HEK293 (cell line): Measurements from ENCODE around the gene BEST1.
A peak's percentile ranks its signal among the peaks of the same experiment; 100 is the strongest.

Experiments
- CTCF ChIA-PET: fragments of 350-600 bp; formaldehyde crosslinking; extraction: SDS; loops from one replicate; lab custom pipeline; 2021; ENCODE audit warnings: antibody characterized with exemption; lab: Yijun Ruan, JAX
- POLR2A ChIA-PET: fragments of 300-600 bp; formaldehyde crosslinking; extraction: SDS; loops from one replicate; lab custom pipeline; 2020; ENCODE audit warnings: antibody characterized with exemption, inconsistent platforms; lab: Yijun Ruan, JAX
- H3K27ac ChIP-seq: fragments of 200-500 bp; sonication (Bioruptor generic); 2 replicates; pipeline ENCODE4 v1.5.1; 2014; ENCODE audit warnings: low read depth, low read length, control low read depth, inconsistent platforms; ENCODE audit errors: extremely low read depth
- H3K36me3 ChIP-seq, 2 experiments: fragments of 200-500 bp in 1 of 2; sonication (Bioruptor generic) in 1 of 2; 1 replicate in 1 of 2; 2 replicates in 1 of 2; pipeline ENCODE4 v1.5.1; 2014 to 2017; ENCODE audit warnings: inconsistent platforms in 2 of 2, low read length in 2 of 2; ENCODE audit not compliant: control insufficient read depth in 2 of 2, insufficient read depth in 1 of 2
- H3K4me1 ChIP-seq: fragments of 200-500 bp; sonication (Bioruptor generic); 2 replicates; pipeline ENCODE4 v1.5.1; 2014; ENCODE audit warnings: mild to moderate bottlenecking, low read length, inconsistent platforms; ENCODE audit not compliant: control insufficient read depth, insufficient read depth
- H3K4me3 ChIP-seq: 2 replicates; pipeline ENCODE4 v1.5.1; 2011; ENCODE audit warnings: low read depth, mild to moderate bottlenecking, control low read depth, low read length, moderate library complexity
- H3K9me3 ChIP-seq: fragments of 200-500 bp; sonication (Bioruptor generic); 2 replicates; pipeline ENCODE4 v1.5.1; 2014; ENCODE audit warnings: low read depth, low read length, inconsistent platforms; ENCODE audit not compliant: control insufficient read depth, insufficient read depth
- BCL11A ChIP-seq: fragments of 450-650 bp; formaldehyde crosslinking; IDR thresholded peaks from 2 replicates; pipeline ENCODE4 v1.5.1; 2016; ENCODE audit warnings: low read depth, missing biosample characterization, missing genetic modification characterization
- ELK4 ChIP-seq: IDR thresholded peaks from 2 replicates; pipeline ENCODE4 v1.6.1; 2011; ENCODE audit warnings: mild to moderate bottlenecking, low read depth, low read length, borderline replicate concordance
- KLF1 ChIP-seq: fragments of 450-650 bp; formaldehyde crosslinking; IDR thresholded peaks from 2 replicates; pipeline ENCODE4 v1.5.1; 2016; ENCODE audit warnings: missing biosample characterization, missing genetic modification characterization
- KLF10 ChIP-seq: fragments of 450-650 bp; IDR thresholded peaks from 2 replicates; pipeline ENCODE4 v1.5.1; 2018; ENCODE audit warnings: missing biosample characterization, mild to moderate bottlenecking, missing genetic modification characterization
- KLF16 ChIP-seq: fragments of 450-650 bp; formaldehyde crosslinking; IDR thresholded peaks from 2 replicates; pipeline ENCODE4 v1.5.1; 2017; ENCODE audit warnings: missing biosample characterization, missing genetic modification characterization
- KLF8 ChIP-seq: fragments of 450-650 bp; formaldehyde crosslinking; IDR thresholded peaks from 2 replicates; pipeline ENCODE4 v1.5.1; 2016; ENCODE audit warnings: missing biosample characterization, missing genetic modification characterization
- RBAK ChIP-seq: fragments of 450-650 bp; formaldehyde crosslinking; IDR thresholded peaks from 2 replicates; pipeline ENCODE4 v1.5.1; 2016; ENCODE audit warnings: missing biosample characterization, missing genetic modification characterization
- SETDB1 ChIP-seq: IDR thresholded peaks from one replicate; pipeline ENCODE4 v1.6.1; 2017; ENCODE audit warnings: mild to moderate bottlenecking, low read length, moderate library complexity, mixed read lengths; ENCODE audit not compliant: insufficient read length
- TCF7L2 ChIP-seq: IDR thresholded peaks from 2 replicates; pipeline ENCODE4 v1.6.1; 2011; ENCODE audit warnings: low read depth, mild to moderate bottlenecking, inconsistent platforms, low read length, moderate library complexity, borderline replicate concordance
- ZBTB17 ChIP-seq: fragments of 450-650 bp; formaldehyde crosslinking; IDR thresholded peaks from 2 replicates; pipeline ENCODE4 v1.5.1; 2016; ENCODE audit warnings: missing biosample characterization, missing genetic modification characterization
- ZBTB8A ChIP-seq: fragments of 450-650 bp; formaldehyde crosslinking; IDR thresholded peaks from 2 replicates; pipeline ENCODE4 v1.5.1; 2016; ENCODE audit warnings: missing biosample characterization, missing genetic modification characterization
- ZFP41 ChIP-seq: fragments of 450-650 bp; formaldehyde crosslinking; IDR thresholded peaks from 2 replicates; pipeline ENCODE4 v1.5.1; 2016; ENCODE audit warnings: missing biosample characterization, missing genetic modification characterization, borderline replicate concordance
- ZNF211 ChIP-seq: fragments of 450-650 bp; formaldehyde crosslinking; IDR thresholded peaks from 2 replicates; pipeline ENCODE4 v1.5.1; 2016; ENCODE audit warnings: low read depth, missing biosample characterization, missing genetic modification characterization
- ZNF341 ChIP-seq: fragments of 450-650 bp; formaldehyde crosslinking; IDR thresholded peaks from 2 replicates; pipeline ENCODE4; 2016; ENCODE audit warnings: low read depth, missing biosample characterization, missing genetic modification characterization
- ZNF350 ChIP-seq: fragments of 450-650 bp; formaldehyde crosslinking; IDR thresholded peaks from 2 replicates; pipeline ENCODE4 v1.5.0; 2017; ENCODE audit warnings: missing biosample characterization, mild to moderate bottlenecking, missing genetic modification characterization
- ZNF423 ChIP-seq: fragments of 450-650 bp; formaldehyde crosslinking; IDR thresholded peaks from 2 replicates; pipeline ENCODE4 v1.5.1; 2016; ENCODE audit warnings: missing biosample characterization, missing genetic modification characterization
- ZNF701 ChIP-seq: fragments of 450-650 bp; formaldehyde crosslinking; IDR thresholded peaks from 2 replicates; pipeline ENCODE4 v1.5.1; 2016; ENCODE audit warnings: missing biosample characterization, missing genetic modification characterization
- ZNF76 ChIP-seq: fragments of 450-650 bp; formaldehyde crosslinking; IDR thresholded peaks from 2 replicates; pipeline ENCODE4; 2016; ENCODE audit warnings: low read depth, missing biosample characterization, missing genetic modification characterization, borderline replicate concordance
- ZNF776 ChIP-seq: fragments of 450-650 bp; formaldehyde crosslinking; IDR thresholded peaks from 2 replicates; pipeline ENCODE4 v1.5.0; 2017; ENCODE audit warnings: missing biosample characterization, missing genetic modification characterization, borderline replicate concordance
- ZNF843 ChIP-seq: fragments of 450-650 bp; formaldehyde crosslinking; IDR thresholded peaks from 2 replicates; pipeline ENCODE4 v1.5.1; 2016; ENCODE audit warnings: missing biosample characterization, missing genetic modification characterization
- TF ChIP-seq, protein P1 (sequence below): fragments of 450-650 bp; formaldehyde crosslinking; IDR thresholded peaks from 2 replicates; pipeline ENCODE4 v1.5.1; 2016; ENCODE audit warnings: missing biosample characterization, missing genetic modification characterization, low read depth

The BEST1 gene

DNA sequence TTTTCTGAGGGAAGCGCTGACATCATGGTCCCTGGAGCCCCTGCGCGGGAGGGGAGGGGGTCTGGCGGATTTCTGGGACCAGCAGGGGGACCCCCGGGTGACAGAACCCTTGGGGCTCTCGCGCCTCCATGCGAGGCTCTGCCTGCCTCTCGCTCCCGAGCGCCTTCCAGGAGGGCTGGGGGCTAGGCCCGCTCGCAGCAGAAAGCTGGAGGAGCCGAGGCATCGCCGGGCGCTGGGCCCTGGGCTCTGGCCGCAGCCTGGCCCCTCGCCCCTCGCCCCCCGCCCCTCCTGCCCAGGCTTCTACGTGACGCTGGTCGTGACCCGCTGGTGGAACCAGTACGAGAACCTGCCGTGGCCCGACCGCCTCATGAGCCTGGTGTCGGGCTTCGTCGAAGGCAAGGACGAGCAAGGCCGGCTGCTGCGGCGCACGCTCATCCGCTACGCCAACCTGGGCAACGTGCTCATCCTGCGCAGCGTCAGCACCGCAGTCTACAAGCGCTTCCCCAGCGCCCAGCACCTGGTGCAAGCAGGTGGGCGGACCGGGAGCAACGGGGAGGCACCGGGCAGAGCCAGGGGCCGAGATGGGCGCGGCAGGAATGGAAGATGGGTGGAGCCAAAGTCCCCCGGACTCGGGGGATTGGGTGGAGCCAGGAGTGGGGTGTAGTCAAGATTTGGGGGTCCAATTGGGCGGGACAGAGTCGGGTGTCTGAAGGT is 5.4 kb downstream of the BEST1 start:
- POLR2A ChIA-PET = interaction anchor here (0.6 to 0.7 kb wide), 2 partner anchors 237 to 350 kb away, joined by 4 read pairs; no protein-coding TSS in a partner anchor
- Histone ChIP-seq H3K4me1 (no peaks in the 10 kb centered on the region), H3K4me3 (no peak overlapping the region), H3K9me3 (no peaks in the 10 kb centered on the region), H3K27ac (no peak overlapping the region), H3K36me3 (no peaks in the 10 kb centered on the region)
- TF ChIP-seq KLF16 = no peak
- TF ChIP-seq KLF8 (tag by site-specific recombination) = peak; percentile 25; the same call in 1 of the 2 replicates
- no peak for TF ChIP-seq ZNF341
- TF ChIP-seq KLF1 = peak; percentile 88
- TF ChIP-seq ZNF776 (tag by site-specific recombination) = no peak
- CTCF ChIA-PET = no interaction called here

DNA sequence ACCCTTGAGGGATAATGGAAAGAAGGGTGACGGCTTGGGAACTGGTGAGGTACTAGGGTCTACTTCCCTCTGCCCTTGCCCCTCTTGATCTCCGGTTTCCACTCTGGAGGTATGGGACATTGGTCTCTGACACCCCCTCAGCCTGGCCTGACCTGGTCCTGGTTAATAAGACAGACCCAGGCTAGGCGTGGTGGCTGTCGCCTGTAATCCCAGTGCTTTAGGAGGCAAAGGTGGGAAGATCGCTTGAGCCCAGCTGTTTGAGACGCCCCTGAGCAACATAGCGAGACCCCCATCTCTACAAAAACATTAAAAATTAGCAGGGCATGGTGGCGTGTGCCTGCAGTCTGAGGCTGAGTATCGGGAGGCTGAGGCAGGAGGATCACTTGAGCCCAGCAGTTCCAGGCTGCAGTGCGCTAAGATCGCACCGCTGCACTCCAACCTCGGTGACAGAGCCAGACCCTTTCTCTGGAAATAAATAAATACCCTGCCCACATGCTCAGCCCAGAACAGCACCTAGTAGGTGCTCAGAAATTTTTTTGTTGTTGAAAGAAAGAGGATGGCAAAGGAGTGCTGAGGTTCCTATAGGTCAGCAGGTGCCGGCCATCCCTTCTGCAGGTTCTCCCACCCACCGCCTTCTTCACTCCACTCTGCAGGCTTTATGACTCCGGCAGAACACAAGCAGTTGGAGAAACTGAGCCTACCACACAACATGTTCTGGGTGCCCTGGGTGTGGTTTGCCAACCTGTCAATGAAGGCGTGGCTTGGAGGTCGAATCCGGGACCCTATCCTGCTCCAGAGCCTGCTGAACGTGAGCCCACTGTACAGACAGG is 6.3 kb downstream of the BEST1 start:
- H3K4me1 ChIP-seq = no peaks in the 10 kb centered on the region
- POLR2A ChIA-PET = no interaction called here
- H3K9me3 ChIP-seq = no peaks in the 10 kb centered on the region
- H3K27ac ChIP-seq = no peak overlapping the region
- H3K36me3 ChIP-seq = no peaks in the 10 kb centered on the region
- TF ChIP-seq ZNF423 (tag by site-specific recombination) (no peak), ZNF843 (tag by site-specific recombination) (no peak), ZFP41 (tag by site-specific recombination) (no peak), BCL11A (tag by site-specific recombination) (no peak), ELK4 (no peak), KLF10 (tag by site-specific recombination) (no peak), RBAK (tag by site-specific recombination) (no peak), TCF7L2 (no peak)
- TF ChIP-seq, protein P1, sequence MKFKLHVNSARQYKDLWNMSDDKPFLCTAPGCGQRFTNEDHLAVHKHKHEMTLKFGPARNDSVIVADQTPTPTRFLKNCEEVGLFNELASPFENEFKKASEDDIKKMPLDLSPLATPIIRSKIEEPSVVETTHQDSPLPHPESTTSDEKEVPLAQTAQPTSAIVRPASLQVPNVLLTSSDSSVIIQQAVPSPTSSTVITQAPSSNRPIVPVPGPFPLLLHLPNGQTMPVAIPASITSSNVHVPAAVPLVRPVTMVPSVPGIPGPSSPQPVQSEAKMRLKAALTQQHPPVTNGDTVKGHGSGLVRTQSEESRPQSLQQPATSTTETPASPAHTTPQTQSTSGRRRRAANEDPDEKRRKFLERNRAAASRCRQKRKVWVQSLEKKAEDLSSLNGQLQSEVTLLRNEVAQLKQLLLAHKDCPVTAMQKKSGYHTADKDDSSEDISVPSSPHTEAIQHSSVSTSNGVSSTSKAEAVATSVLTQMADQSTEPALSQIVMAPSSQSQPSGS (tag by site-specific recombination) = no peak
- TF ChIP-seq, all 188 proteins: peak for 0
- no peak overlapping the region for H3K4me3 ChIP-seq
- CTCF ChIA-PET = no interaction called here

DNA sequence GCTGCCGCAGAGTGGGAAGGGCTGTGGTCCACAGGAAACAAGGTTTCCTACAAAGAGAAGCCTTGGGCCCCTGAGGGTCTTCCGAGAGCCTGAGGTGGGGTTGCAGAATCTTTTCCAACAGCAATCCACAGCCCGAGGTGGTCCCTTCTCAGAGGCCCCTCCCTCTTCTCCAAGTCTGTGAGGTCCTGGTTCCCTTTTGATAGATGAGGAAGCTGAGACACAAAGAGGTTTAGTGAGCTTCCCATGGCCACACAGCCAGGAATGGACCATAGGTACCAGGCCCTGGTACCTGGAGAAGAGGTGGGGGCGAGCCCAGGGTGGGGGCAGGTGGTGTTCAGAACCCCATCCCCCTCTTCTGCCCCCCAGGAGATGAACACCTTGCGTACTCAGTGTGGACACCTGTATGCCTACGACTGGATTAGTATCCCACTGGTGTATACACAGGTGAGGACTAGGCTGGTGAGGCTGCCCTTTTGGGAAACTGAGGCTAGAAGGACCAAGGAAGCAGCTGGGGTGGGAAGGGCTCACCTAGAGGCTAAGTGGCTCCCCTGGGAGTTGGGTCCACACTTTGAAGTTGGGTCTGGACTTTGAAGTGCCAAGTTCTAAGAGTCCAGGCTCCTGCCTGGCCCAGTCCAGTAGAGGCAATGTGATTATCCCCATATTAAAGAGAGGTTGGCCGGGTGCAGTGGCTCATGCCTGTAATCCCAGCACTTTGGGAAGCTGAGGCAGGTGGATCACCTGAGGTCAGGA is 7.0 kb downstream of the BEST1 start:
- Histone ChIP-seq H3K27ac (no peak overlapping the region), H3K9me3 (no peaks in the 10 kb centered on the region), H3K4me1 (no peaks in the 10 kb centered on the region), H3K4me3 (no peak overlapping the region), H3K36me3 (peaks cover 0 to 2% of the 10 kb centered on the region in 2 experiments; a peak in 1 of 3 replicates)
- ChIA-PET POLR2A (no interaction called here), CTCF (no interaction called here)
- TF ChIP-seq ZBTB17 (tag by site-specific recombination) = no peak
- no peak for TF ChIP-seq ZNF701 (tag by site-specific recombination)
- no peak for TF ChIP-seq ZBTB8A (tag by site-specific recombination)
- TF ChIP-seq ZNF211 (tag by site-specific recombination) = no peak
- TF ChIP-seq ZNF76 (tag by site-specific recombination) = no peak
- no peak for TF ChIP-seq ZNF350 (tag by site-specific recombination)
- TF ChIP-seq SETDB1 = no peak
- TF ChIP-seq, all 188 proteins: peak for 0
